H1 (cell line): ENCODE data around the gene IQCH.

ENCODE experiments used
- BRCA1 ChIP-seq: IDR thresholded peaks from 2 replicates; pipeline ENCODE4 v1.6.1; 2012; ENCODE audit warnings: low read depth, low read length, improper control_type of control experiment
- POLR2A ChIP-seq, 2 experiments: IDR thresholded peaks; 1 replicate in 1 of 2; 2 replicates in 1 of 2; pipeline ENCODE4 v1.6.1; 2011; ENCODE audit warnings: low read depth in 2 of 2, low read length in 2 of 2, mild to moderate bottlenecking in 2 of 2; ENCODE audit errors: control extremely low read depth in 1 of 2
- RNF2 ChIP-seq: fragments of 200-900, 300-1000 bp; sonication (generic); IDR thresholded peaks from 2 replicates; pipeline ENCODE4 v1.7.1; 2016; ENCODE audit warnings: borderline replicate concordance, low read depth, mild to moderate bottlenecking, antibody characterized with exemption, low read length; ENCODE audit not compliant: poor library complexity, severe bottlenecking; ENCODE audit errors: missing control alignments
- YY1 ChIP-seq: IDR thresholded peaks from 2 replicates; pipeline ENCODE4 v1.6.1; 2011; ENCODE audit warnings: low read depth, mild to moderate bottlenecking, low read length
- TF ChIP-seq, protein P1 (sequence below), 3 experiments: IDR thresholded peaks; 1 replicate in 2 of 3; 2 replicates in 1 of 3; pipeline versions ENCODE4 v1.5.1 to v1.6.1; 2011; ENCODE audit warnings: low read length in 3 of 3, mild to moderate bottlenecking in 3 of 3, inconsistent platforms in 2 of 3, low read depth in 1 of 3, moderate library complexity in 1 of 3; ENCODE audit not compliant: insufficient read depth in 1 of 3; ENCODE audit errors: control extremely low read depth in 1 of 3
- TF ChIP-seq, protein P2 (sequence below): IDR thresholded peaks from 2 replicates; pipeline ENCODE4 v1.6.1; 2012; ENCODE audit warnings: low read length, inconsistent platforms

DNA sequence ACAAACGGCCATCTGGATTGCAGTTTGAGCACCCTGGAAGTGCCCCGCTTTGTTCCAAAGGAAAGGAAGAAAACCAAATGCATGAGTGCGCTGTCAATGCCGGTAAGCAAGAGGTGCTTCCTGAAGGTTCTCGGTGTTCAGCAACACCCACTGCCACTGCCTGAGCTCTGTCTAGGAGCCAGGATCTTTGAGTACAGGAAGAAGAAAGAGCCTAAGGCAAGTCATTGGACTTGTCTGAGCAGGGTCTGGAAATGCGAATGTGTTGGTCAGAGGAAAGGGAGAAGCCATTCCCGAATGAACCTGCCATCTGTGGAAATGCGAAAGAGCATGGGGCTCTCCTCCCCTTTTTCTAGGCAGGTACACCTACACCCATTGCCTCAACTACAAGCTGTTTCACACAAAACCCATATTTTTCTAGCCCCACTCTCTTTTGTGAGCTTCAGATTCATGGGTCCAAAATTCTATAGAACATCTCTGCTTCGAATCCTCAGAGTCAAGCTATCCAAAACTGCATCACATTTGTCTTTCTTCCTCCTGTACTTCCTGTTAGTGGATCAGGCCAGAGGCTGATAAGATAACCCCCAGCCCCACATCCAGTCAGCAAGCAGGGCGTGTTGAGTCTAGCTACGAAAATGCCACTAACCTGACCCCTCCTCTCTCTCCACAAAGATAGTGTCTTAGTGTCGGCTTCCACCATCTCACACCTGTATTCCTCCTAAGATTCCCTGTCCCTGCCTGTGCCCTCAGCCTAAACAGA, 210.8 kb downstream of the IQCH start:
- TF ChIP-seq, protein P1, sequence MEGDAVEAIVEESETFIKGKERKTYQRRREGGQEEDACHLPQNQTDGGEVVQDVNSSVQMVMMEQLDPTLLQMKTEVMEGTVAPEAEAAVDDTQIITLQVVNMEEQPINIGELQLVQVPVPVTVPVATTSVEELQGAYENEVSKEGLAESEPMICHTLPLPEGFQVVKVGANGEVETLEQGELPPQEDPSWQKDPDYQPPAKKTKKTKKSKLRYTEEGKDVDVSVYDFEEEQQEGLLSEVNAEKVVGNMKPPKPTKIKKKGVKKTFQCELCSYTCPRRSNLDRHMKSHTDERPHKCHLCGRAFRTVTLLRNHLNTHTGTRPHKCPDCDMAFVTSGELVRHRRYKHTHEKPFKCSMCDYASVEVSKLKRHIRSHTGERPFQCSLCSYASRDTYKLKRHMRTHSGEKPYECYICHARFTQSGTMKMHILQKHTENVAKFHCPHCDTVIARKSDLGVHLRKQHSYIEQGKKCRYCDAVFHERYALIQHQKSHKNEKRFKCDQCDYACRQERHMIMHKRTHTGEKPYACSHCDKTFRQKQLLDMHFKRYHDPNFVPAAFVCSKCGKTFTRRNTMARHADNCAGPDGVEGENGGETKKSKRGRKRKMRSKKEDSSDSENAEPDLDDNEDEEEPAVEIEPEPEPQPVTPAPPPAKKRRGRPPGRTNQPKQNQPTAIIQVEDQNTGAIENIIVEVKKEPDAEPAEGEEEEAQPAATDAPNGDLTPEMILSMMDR (IDR thresholded peaks at IDR 0.05; ENCODE audit: control extremely low read depth in 1 of 3, insufficient read depth in 1 of 3, low read depth in 1 of 3, low read length in 3 of 3): no peak
- TF ChIP-seq, protein P2, sequence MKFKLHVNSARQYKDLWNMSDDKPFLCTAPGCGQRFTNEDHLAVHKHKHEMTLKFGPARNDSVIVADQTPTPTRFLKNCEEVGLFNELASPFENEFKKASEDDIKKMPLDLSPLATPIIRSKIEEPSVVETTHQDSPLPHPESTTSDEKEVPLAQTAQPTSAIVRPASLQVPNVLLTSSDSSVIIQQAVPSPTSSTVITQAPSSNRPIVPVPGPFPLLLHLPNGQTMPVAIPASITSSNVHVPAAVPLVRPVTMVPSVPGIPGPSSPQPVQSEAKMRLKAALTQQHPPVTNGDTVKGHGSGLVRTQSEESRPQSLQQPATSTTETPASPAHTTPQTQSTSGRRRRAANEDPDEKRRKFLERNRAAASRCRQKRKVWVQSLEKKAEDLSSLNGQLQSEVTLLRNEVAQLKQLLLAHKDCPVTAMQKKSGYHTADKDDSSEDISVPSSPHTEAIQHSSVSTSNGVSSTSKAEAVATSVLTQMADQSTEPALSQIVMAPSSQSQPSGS: no peak
- no peak for TF ChIP-seq RNF2
- TF ChIP-seq YY1: no peak
- no peak for TF ChIP-seq POLR2A (IDR thresholded peaks at IDR 0.05; ENCODE audit: control extremely low read depth in 1 of 2, low read depth in 2 of 2, low read length in 2 of 2)
- no peak for TF ChIP-seq BRCA1
